Renal cortical epithelial cell (primary cell): ENCODE results near the gene L3MBTL1. TPM values are rescaled to one million over a fixed set of nuclear protein-coding genes. Genes with fewer than 3 reads are reported as not detected.

Experiments
- DNase-seq: peaks from one replicate; pipeline ENCODE4 v3.0.0-alpha.2; 2011; ENCODE audit warnings: low read depth
- total RNA-seq: library from RNA; depleted of rRNA; stranded (reverse); fragments of >200 nt; gene quantifications from 2 replicates; pipeline ENCODE4 v1.2.3, GENCODE V29; 2014

Gene L3MBTL1
- total RNA-seq, 1 donor from 2014 or later = 10.9 TPM

- no peak for DNase-seq
These were observed 1.3 kb upstream of the L3MBTL1 start for GRCh38 chr20:43506238-43506637.

- no peak for DNase-seq
These were observed 609 bp downstream of the L3MBTL1 start for GRCh38 chr20:43508106-43508505.

GRCh38 chr20:43508604-43509040 is 1.1 kb downstream of the L3MBTL1 start:
- DNase-seq = no peak

GRCh38 chr20:43511879-43512278 is 4.4 kb downstream of the L3MBTL1 start:
- peak; percentile 13 for DNase-seq

- DNase-seq = no peak
These were observed 6.0 kb downstream of the L3MBTL1 start for GRCh38 chr20:43513372-43513930.

GRCh38 chr20:43513931-43514647 is 6.6 kb downstream of the L3MBTL1 start:
- peak; percentile 95 for DNase-seq

- DNase-seq = no peak
These were observed 7.1 kb downstream of the L3MBTL1 start for GRCh38 chr20:43514648-43514999.

- DNase-seq = no peak
These were observed 8.1 kb downstream of the L3MBTL1 start for GRCh38 chr20:43515628-43516027.

GRCh38 chr20:43516251-43516824 is 8.8 kb downstream of the L3MBTL1 start:
- no peak for DNase-seq

- no peak for DNase-seq
These were observed 12.7 kb downstream of the L3MBTL1 start for GRCh38 chr20:43520074-43520630.

- DNase-seq = no peak
These were observed 17.5 kb downstream of the L3MBTL1 start for GRCh38 chr20:43525021-43525420.

- no peak for DNase-seq
These were observed 20.9 kb downstream of the L3MBTL1 start for GRCh38 chr20:43528258-43528875.

GRCh38 chr20:43529051-43529450 is 21.6 kb downstream of the L3MBTL1 start:
- DNase-seq = no peak

- no peak for DNase-seq
These were observed 22.1 kb downstream of the L3MBTL1 start for GRCh38 chr20:43529457-43530153.

- DNase-seq = peak; percentile 23
These were observed 23.0 kb downstream of the L3MBTL1 start for GRCh38 chr20:43530321-43531090.

GRCh38 chr20:43531091-43531443 is 23.6 kb downstream of the L3MBTL1 start:
- DNase-seq = no peak

GRCh38 chr20:43532416-43533055 is 25.0 kb downstream of the L3MBTL1 start:
- no peak for DNase-seq

GRCh38 chr20:43533060-43533459 is 25.6 kb downstream of the L3MBTL1 start:
- no peak for DNase-seq

- DNase-seq = no peak
These were observed 26.5 kb downstream of the L3MBTL1 start for GRCh38 chr20:43534016-43534415.

GRCh38 chr20:43534791-43535350 is 27.4 kb downstream of the L3MBTL1 start:
- no peak for DNase-seq
